Measurements from ENCODE around the gene WDPCP.
A peak's percentile ranks its signal among the peaks of the same experiment; 100 is the strongest.
"Not testable (repeated sequence)": the region's sequence is repeated elsewhere in the genome, so short reads cannot be mapped to it uniquely, and the experiment has no call there.

The WDPCP gene

DNA sequence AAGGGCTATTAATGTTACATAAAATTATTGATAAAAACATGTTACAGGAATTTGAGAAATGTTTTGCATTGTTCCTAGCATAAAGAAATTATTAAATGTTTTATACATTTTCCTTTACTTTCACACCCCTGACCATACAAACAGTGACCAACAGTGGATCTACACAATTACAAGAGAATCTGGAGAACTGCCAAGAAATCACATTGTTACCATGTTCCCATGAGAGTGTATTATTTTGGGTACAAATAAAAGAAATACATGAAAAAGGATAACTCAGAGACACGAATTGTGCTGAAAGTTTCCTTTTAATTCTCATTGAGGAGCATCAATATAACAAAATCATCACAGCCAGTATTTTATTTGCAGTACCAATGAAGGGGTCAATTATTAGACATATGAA is 150.1 kb downstream of the WDPCP start:
- DNase-seq: no peak

- DNase-seq: no peak
These were observed 151.8 kb downstream of the WDPCP start for GRCh38 chr2:63436488-63436887.

DNA sequence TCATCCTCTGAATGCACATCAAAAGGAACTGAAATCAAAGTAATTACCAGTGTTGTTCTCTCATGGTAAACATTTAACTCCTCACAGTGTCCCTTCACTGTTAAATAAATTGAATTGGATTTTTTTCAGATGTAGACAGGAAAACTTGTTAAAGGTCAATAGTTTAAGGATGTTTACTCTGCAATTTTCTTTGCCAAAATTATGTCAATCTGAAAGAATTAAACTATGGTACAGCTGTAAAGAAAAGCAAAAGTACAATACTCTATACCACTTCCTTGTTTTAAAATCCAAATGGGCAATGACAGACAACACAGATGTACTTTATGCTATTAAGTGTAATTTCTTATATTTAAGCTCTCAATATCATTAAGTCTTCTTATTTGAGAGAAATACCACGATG is 153.2 kb downstream of the WDPCP start:
- no peak for DNase-seq

DNA sequence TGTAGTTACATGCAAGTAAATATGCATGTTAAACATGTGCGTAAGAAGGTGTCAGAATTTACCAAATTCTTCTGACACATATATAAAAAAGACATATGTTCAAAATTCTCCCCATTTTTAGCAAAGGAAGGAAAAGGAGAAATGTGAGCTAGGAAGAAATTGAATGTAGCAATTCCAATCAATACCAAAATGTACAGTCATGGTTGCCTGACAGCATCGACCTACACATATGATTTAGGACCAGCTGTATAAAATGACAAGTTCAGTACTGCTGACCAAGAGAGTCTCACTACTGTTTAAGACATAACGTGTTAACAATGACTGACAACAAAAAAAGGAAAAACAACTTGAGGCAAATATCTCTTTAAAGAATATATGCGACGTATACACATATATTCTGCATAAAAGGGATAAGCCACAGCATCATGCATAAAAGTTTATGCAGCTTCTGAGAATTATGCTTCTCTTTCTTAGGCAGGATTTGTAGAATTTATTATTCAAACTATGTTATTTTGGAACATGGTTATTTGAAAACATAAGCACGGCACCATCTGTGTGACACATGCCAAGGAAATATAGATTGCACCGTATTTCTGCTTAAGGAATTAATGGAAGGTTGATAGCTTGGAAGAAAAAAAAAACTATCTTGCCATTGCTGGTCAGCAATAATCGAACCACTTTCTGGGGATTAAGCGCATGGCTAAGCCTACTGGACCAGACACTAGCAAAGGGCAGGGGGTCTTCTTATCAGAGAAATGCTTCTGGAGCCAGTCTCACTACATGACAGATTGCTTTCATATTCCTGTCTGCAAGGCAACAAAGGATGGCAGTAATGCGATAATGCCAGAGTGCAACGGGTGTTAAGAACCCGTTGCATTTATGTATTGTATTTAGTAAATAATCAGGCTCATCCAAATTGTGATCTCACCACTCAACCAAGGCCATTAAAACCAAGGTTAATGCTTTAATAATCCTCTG is 154.0 kb downstream of the WDPCP start:
- no peak for DNase-seq

- no peak for DNase-seq
These were observed 155.9 kb downstream of the WDPCP start for GRCh38 chr2:63432373-63432772.

- DNase-seq: no peak
These were observed 162.7 kb downstream of the WDPCP start for GRCh38 chr2:63425606-63426005.

GRCh38 chr2:63425079-63425416 is 163.2 kb downstream of the WDPCP start:
- no peak for DNase-seq

- DNase-seq: peak; percentile 48
These were observed 163.8 kb downstream of the WDPCP start for GRCh38 chr2:63424329-63425078.

- no peak for DNase-seq
These were observed 165.7 kb downstream of the WDPCP start for GRCh38 chr2:63422556-63422955.

- no peak for DNase-seq
These were observed 179.7 kb downstream of the WDPCP start for GRCh38 chr2:63408530-63408929.

DNA sequence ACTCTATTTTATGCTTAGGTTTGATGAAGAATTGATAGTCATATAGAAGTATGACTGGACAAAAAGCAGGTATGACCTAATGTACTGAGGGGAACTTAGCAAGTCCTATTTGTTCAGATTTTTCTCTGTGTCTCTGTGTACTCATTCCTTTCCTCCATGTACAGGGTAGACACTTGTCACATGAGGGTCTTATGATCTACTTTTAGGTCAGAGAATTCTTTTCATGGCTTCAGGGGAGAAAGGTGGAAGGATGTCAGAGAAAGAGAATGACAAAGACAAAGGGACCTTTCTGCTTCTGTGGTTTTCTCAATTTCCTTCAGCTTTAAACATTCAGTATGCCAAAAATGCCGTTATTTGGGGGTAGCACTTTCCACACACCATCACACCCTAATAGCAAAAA is 181.6 kb downstream of the WDPCP start:
- DNase-seq: no peak

DNA sequence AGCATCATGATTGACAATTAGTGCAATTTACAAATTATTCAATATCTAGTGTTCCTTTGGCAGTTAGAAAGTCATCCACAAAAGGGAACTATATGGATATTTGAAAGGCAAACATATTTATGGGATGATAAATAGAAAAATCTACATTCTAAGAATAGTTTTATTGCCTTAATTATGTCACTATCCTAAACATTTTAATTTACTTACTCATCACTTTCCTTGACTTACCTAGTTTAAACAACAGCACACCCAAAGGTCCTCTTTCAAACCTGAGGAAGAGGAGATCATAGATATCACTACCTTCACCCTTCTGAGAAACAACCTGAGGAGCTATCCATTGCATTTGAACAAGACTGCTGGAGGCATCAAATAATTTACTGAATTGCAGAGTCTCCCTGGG is 184.5 kb downstream of the WDPCP start:
- DNase-seq: no peak

DNA sequence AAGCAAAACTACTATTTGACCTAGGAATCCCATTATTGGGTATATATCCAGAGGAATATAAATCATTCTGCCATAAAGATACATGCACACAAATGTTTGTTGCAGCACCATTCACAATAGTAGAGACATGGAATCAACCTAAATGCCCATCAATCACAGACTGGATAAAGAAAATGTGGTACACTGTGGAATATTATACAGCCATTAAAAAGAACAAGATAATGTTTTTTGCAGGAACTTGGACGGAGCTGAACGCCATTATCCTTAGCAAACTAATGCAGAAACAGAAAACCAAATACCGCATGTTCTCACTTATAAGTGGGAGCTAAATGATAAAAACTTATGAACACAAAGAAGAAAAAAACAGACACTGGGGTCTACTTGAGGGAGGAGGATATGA is 185.4 kb downstream of the WDPCP start:
- not testable (repeated sequence) for DNase-seq

DNA sequence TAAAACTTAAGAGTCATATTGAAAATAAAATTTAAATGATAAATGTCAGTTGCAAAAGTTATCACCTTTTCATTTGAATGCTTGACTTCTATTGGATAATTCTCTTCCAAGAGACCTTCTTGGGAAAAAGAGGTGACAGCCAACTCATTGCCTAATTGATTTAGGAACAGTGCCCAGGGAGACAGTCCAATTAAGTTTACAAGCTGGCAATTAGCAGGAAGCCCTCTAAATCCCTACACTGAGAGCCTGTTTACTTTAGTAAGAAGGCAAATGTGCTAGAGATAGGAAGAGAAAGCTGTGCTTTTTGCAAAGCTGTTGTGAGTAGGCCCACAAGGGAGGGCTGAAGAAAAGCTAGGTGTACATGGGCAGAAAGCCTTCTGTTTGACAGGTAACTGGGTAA is 189.1 kb downstream of the WDPCP start:
- DNase-seq: no peak

DNA sequence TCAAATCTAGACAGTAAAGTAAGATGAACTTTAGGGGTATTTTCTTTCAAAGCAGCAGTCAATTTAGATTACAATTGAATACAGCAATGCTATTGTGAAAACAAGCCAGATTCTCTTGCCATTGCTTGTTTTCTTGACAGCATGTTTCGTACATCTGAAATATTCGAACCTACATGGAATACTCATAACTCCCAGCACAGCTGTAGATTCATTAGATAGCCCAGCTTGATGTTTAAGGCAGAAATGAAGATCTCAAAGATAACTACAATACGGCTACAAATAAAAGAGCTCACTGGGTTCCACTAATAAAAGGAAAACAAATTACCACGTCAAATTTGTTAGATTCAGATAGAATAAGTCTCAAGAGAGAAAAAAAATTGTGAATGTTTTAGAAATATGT is 208.8 kb downstream of the WDPCP start:
- DNase-seq: no peak

- no peak for DNase-seq
These were observed 209.7 kb downstream of the WDPCP start for GRCh38 chr2:63378589-63378988.

- DNase-seq: no peak
These were observed 213.9 kb downstream of the WDPCP start for GRCh38 chr2:63374341-63374740.

GRCh38 chr2:63372549-63372948 is 215.7 kb downstream of the WDPCP start:
- no peak for DNase-seq

GRCh38 chr2:63369146-63369545 is 219.1 kb downstream of the WDPCP start:
- DNase-seq: no peak

GRCh38 chr2:63364866-63365265 is 223.4 kb downstream of the WDPCP start:
- DNase-seq: no peak

- not testable (repeated sequence) for DNase-seq
These were observed 230.6 kb downstream of the WDPCP start for GRCh38 chr2:63357722-63358121.

DNA sequence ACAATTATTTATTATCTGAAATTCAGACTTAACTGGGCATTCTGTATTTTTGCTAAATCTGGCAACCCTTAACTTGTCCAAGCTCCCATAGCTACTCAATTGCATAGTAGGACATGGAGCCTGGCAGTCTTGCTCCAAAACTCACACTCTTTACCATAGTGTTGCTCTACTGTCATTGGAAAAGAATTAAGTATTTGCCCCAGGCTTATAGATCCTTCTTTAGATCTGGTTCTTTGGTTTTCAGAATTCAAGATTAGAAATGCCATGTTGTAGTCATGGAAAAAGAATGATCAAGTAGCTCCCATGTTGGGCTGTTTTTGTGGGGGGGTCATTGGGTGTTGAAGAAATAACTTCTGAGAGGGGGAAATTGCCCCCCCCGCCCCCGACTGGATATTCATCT is 240.9 kb downstream of the WDPCP start:
- DNase-seq: no peak

- DNase-seq: no peak
These were observed 241.9 kb downstream of the WDPCP start for GRCh38 chr2:63346411-63346810.

- no peak for DNase-seq
These were observed 243.0 kb downstream of the WDPCP start for GRCh38 chr2:63345285-63345633.

Data from islet precursor cell (in vitro differentiated cells).